ENCODE data around the gene FBXW11. TPM values are rescaled to one million over a fixed set of nuclear protein-coding genes. Genes with fewer than 3 reads are reported as not detected.

The FBXW11 gene
- total RNA-seq, 1 donor from 2014 or later = 52.7 TPM

- ChIA-PET POLR2A (interaction anchor here (1.2 kb wide), 1 partner anchor 36 kb away, joined by 4 read pairs; the partner anchor contains the start of gene FBXW11), CTCF (interaction anchor here (0.7 kb wide), 1 partner anchor 23 kb away, joined by 3 read pairs; no protein-coding TSS in a partner anchor)
- no peak for TF ChIP-seq CTCF (IDR thresholded peaks at IDR 0.05)
- ATAC-seq (ENCODE audit: low read depth) = no peak
- DNase-seq = no peak
- intact Hi-C loops (cut with micrococcal nuclease) = no loop called here
- H3K9me3 Mint-ChIP-seq = peaks cover 8% of the 10 kb centered on the region
- no peaks in the 10 kb centered on the region for H3K27me3 Mint-ChIP-seq
- H3K36me3 Mint-ChIP-seq (ENCODE audit: low read depth) = peaks cover 27% of the 10 kb centered on the region
- no peak overlapping the region for H3K4me3 Mint-ChIP-seq
- peak overlapping the region; percentile 36 for H3K27ac Mint-ChIP-seq
- H3K4me1 Mint-ChIP-seq = peaks cover 82% of the 10 kb centered on the region
Measured at GRCh38 chr5:171970826-171971225, 35.6 kb downstream of the FBXW11 start.

GRCh38 chr5:171969288-171969880 lies 37.1 kb downstream of the FBXW11 start:
- H3K9me3 Mint-ChIP-seq = peaks cover 8% of the 10 kb centered on the region
- no peak overlapping the region for H3K4me3 Mint-ChIP-seq
- peak overlapping the region; percentile 76 for H3K27ac Mint-ChIP-seq
- peaks cover 25% of the 10 kb centered on the region for H3K36me3 Mint-ChIP-seq (ENCODE audit: low read depth)
- TF ChIP-seq CTCF (IDR thresholded peaks at IDR 0.05) = no peak
- intact Hi-C loops (cut with micrococcal nuclease) = loop anchor here (5.0 kb wide), 1 partner anchor 38 kb away; the partner anchor contains the start of gene FBXW11
- H3K27me3 Mint-ChIP-seq = no peaks in the 10 kb centered on the region
- no peak for ATAC-seq (ENCODE audit: low read depth)
- CTCF ChIA-PET = no interaction called here
- POLR2A ChIA-PET = interaction anchor here (2.9 kb wide), 1 partner anchor 9 kb away, joined by 8 read pairs; no protein-coding TSS in a partner anchor
- no peak for DNase-seq
- peaks cover 78% of the 10 kb centered on the region for H3K4me1 Mint-ChIP-seq

DNA sequence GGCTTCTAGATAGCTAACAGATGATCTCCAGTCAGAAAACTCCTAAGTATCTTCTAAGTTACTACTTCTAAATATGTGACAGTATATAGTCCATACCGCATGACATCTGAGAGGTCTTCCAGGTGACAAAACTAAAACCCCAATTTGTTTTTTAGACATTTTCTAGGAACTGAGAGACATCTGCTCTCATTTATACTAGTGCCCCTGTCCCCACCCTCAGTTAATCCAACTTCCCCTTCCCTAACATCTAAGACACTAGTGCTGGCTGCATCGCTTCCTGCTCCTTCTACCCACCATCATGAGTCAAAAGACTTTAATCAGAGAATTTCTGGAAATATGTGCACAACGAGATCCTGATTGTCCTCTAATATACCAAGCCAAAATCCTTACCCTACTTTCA lies 37.9 kb downstream of the FBXW11 start:
- Mint-ChIP-seq H3K27ac (peak overlapping the region; percentile 76), H3K4me3 (peak overlapping the region; percentile 42), H3K36me3 (ENCODE audit: low read depth) (peaks cover 27% of the 10 kb centered on the region), H3K9me3 (peaks cover 8% of the 10 kb centered on the region), H3K27me3 (no peaks in the 10 kb centered on the region), H3K4me1 (peaks cover 80% of the 10 kb centered on the region)
- ATAC-seq (ENCODE audit: low read depth) (peak; percentile 72), DNase-seq (no peak)
- POLR2A ChIA-PET = interaction anchor here (1.1 to 2.9 kb wide), 3 partner anchors 10 to 38 kb away, joined by 6 to 9 read pairs (median 8); partner anchors contain the start of gene FBXW11
- no peak for TF ChIP-seq CTCF (IDR thresholded peaks at IDR 0.05)
- intact Hi-C loops (cut with micrococcal nuclease) = loop anchor here (1.0 to 5.0 kb wide), 2 partner anchors 10 to 39 kb away; partner anchors contain the start of gene FBXW11
- CTCF ChIA-PET = interaction anchor here (0.7 kb wide), 1 partner anchor 32 kb away, joined by 5 read pairs; no protein-coding TSS in a partner anchor

DNA sequence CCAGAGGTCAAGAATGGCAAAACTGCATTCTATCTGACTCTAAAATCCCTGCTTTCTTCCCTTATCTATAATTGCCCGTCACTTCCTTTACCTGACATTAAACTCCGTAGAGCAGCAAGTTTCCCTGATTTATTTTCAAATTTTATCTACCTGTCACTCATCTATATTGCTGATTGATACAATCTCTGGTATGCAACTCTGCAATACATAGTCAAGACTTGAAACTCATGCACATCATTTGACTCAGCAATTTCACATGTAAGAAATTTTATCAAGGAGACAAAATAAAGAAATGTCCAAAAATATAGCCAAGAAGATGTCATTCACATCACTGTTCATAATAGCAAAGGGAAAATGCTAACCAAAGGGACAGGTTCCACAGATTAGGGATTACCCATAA lies 39.5 kb downstream of the FBXW11 start:
- Mint-ChIP-seq H3K27me3 (no peaks in the 10 kb centered on the region), H3K9me3 (peaks cover 8% of the 10 kb centered on the region), H3K4me3 (no peak overlapping the region), H3K36me3 (ENCODE audit: low read depth) (peaks cover 23% of the 10 kb centered on the region), H3K4me1 (peaks cover 84% of the 10 kb centered on the region), H3K27ac (peak overlapping the region; percentile 60)
- no peak for ATAC-seq (ENCODE audit: low read depth)
- intact Hi-C loops (cut with micrococcal nuclease) = loop anchor here (5.0 kb wide), 1 partner anchor 40 kb away; the partner anchor contains the start of gene FBXW11
- CTCF ChIA-PET = interaction anchor here (1.0 kb wide), 1 partner anchor 40 kb away, joined by 3 read pairs; the partner anchor contains the start of gene FBXW11
- no peak for DNase-seq
- POLR2A ChIA-PET = interaction anchor here (0.6 to 2.9 kb wide), 3 partner anchors 11 to 552 kb away, joined by 4 to 9 read pairs (median 8); partner anchors contain the start of gene FBXW11
- no peak for TF ChIP-seq CTCF (IDR thresholded peaks at IDR 0.05)

- Mint-ChIP-seq H3K4me1 (peaks cover 85% of the 10 kb centered on the region), H3K4me3 (peak overlapping the region; percentile 35), H3K9me3 (peaks cover 8% of the 10 kb centered on the region), H3K27ac (peak overlapping the region; percentile 76), H3K27me3 (no peaks in the 10 kb centered on the region), H3K36me3 (ENCODE audit: low read depth) (peaks cover 22% of the 10 kb centered on the region)
- ATAC-seq (ENCODE audit: low read depth) (no peak), DNase-seq (no peak)
- POLR2A ChIA-PET = interaction anchor here (0.5 to 0.6 kb wide), 2 partner anchors 32 to 551 kb away, joined by 3 to 4 read pairs; no protein-coding TSS in a partner anchor
- intact Hi-C loops (cut with micrococcal nuclease) = loop anchor here (5.0 kb wide), 1 partner anchor 41 kb away; the partner anchor contains the start of gene FBXW11
- CTCF ChIA-PET = interaction anchor here (1.0 kb wide), 1 partner anchor 40 kb away, joined by 3 read pairs; the partner anchor contains the start of gene FBXW11
- no peak for TF ChIP-seq CTCF (IDR thresholded peaks at IDR 0.05)
Measured at GRCh38 chr5:171966270-171966669, 40.2 kb downstream of the FBXW11 start.
